Naive B cell (primary cell): ENCODE measurements around the gene ID2. TPM values are rescaled to one million over a fixed set of nuclear protein-coding genes. Genes with fewer than 3 reads are reported as not detected.

ENCODE experiments used
- ATAC-seq, 2 donors: fragments of 150-1000 bp; cut with Tn5 transposase; 2 replicates each; pipeline ENCODE4 v1.10.0; 2021; ENCODE audit warnings: low read depth in 2 of 2, mild to moderate bottlenecking in 2 of 2, moderate library complexity in 2 of 2
- DNase-seq: peaks from one replicate; pipeline ENCODE4 v3.0.0; 2022
- H3K27ac Mint-ChIP-seq, 6 donors: one replicate each; pipeline ENCODE4 v1.8.0; 2020 to 2022; ENCODE audit warnings: mild to moderate bottlenecking in 6 of 6, mixed read lengths in 6 of 6, moderate library complexity in 5 of 6, inconsistent platforms in 2 of 6
- H3K27me3 Mint-ChIP-seq, 3 donors: one replicate each; pipeline ENCODE4 v1.8.0; 2021 to 2022; ENCODE audit warnings: mixed read lengths in 3 of 3, mild to moderate bottlenecking in 1 of 3
- H3K36me3 Mint-ChIP-seq, 2 donors: one replicate each; pipeline ENCODE4 v1.8.0; 2020 to 2022; ENCODE audit warnings: mixed read lengths in 2 of 2, inconsistent platforms in 1 of 2, mild to moderate bottlenecking in 1 of 2
- H3K4me1 Mint-ChIP-seq, 3 donors: one replicate each; pipeline ENCODE4 v1.8.0; 2020 to 2022; ENCODE audit warnings: mixed read lengths in 3 of 3, inconsistent platforms in 1 of 3, mild to moderate bottlenecking in 1 of 3, moderate library complexity in 1 of 3
- H3K4me3 Mint-ChIP-seq, 8 donors: one replicate each; pipeline ENCODE4 v1.8.0; 2020 to 2022; ENCODE audit warnings: mild to moderate bottlenecking in 8 of 8, mixed read lengths in 8 of 8, moderate library complexity in 8 of 8, inconsistent platforms in 2 of 8
- H3K9me3 Mint-ChIP-seq, 7 donors: one replicate each; pipeline ENCODE4 v1.8.0; 2020 to 2022; ENCODE audit warnings: mixed read lengths in 7 of 7, mild to moderate bottlenecking in 5 of 7, inconsistent platforms in 2 of 7, moderate library complexity in 1 of 7
- polyA plus RNA-seq, 6 donors: library from polyadenylated mRNA; unstranded; fragments of 300-500 nt; fragmentation: Illumina TruSeq; gene quantifications; one replicate each; pipeline ENCODE4 v1.2.3, GENCODE V29; 2021; ENCODE audit warnings: low read depth in 6 of 6

ID2 gene
- polyA plus RNA-seq, 6 donors from 2014 or later, result 3.2 to 9.4 (median 4.0) TPM

GRCh38 chr2:8691859-8692437, 10.1 kb downstream of the ID2 start:
- Mint-ChIP-seq H3K4me1 (no peaks in the 10 kb centered on the region), H3K4me3 (no peak overlapping the region), H3K9me3 (peaks cover 0 to 5% (median 0%) of the 10 kb centered on the region in 7 donors), H3K27ac (no peak overlapping the region), H3K27me3 (peaks cover 38 to 57% (median 40%) of the 10 kb centered on the region in 3 donors), H3K36me3 (peaks cover 0 to 6% of the 10 kb centered on the region in 2 donors)
- DNase-seq (no peak), ATAC-seq (no peak)

GRCh38 chr2:8692783-8693156, 10.9 kb downstream of the ID2 start:
- Mint-ChIP-seq H3K4me3 (no peak overlapping the region), H3K27ac (no peak overlapping the region), H3K27me3 (peaks cover 33 to 57% (median 36%) of the 10 kb centered on the region in 3 donors), H3K36me3 (peaks cover 0 to 6% of the 10 kb centered on the region in 2 donors), H3K4me1 (no peaks in the 10 kb centered on the region), H3K9me3 (peaks cover 2 to 5% (median 3%) of the 10 kb centered on the region in 7 donors)
- ATAC-seq, result no peak
- no peak for DNase-seq

- DNase-seq, result no peak
- peaks cover 32 to 54% (median 34%) of the 10 kb centered on the region in 3 donors for H3K27me3 Mint-ChIP-seq
- no peaks in the 10 kb centered on the region for H3K4me1 Mint-ChIP-seq
- peaks cover 4 to 9% (median 8%) of the 10 kb centered on the region in 7 donors for H3K9me3 Mint-ChIP-seq
- peaks cover 0 to 6% of the 10 kb centered on the region in 2 donors for H3K36me3 Mint-ChIP-seq
- ATAC-seq, result no peak
- no peak overlapping the region for H3K27ac Mint-ChIP-seq
- no peak overlapping the region for H3K4me3 Mint-ChIP-seq
Observed at GRCh38 chr2:8693157-8693821, 11.4 kb downstream of the ID2 start.

GRCh38 chr2:8694737-8695136, 12.9 kb downstream of the ID2 start:
- H3K4me3 Mint-ChIP-seq, result no peak overlapping the region
- H3K4me1 Mint-ChIP-seq, result no peaks in the 10 kb centered on the region
- H3K9me3 Mint-ChIP-seq, result peaks cover 4 to 13% (median 8%) of the 10 kb centered on the region in 7 donors
- ATAC-seq (no peak), DNase-seq (no peak)
- peaks cover 23 to 43% (median 32%) of the 10 kb centered on the region in 3 donors for H3K27me3 Mint-ChIP-seq
- no peak overlapping the region for H3K27ac Mint-ChIP-seq
- peaks cover 0 to 6% of the 10 kb centered on the region in 2 donors for H3K36me3 Mint-ChIP-seq

- Mint-ChIP-seq H3K27ac (no peak overlapping the region), H3K4me3 (no peak overlapping the region), H3K9me3 (peaks cover 4 to 13% (median 8%) of the 10 kb centered on the region in 7 donors), H3K36me3 (peaks cover 0 to 6% of the 10 kb centered on the region in 2 donors), H3K27me3 (peaks cover 17 to 24% (median 19%) of the 10 kb centered on the region in 3 donors), H3K4me1 (no peaks in the 10 kb centered on the region)
- ATAC-seq (no peak), DNase-seq (no peak)
Observed at GRCh38 chr2:8697190-8697589, 15.3 kb downstream of the ID2 start.

- H3K4me3 Mint-ChIP-seq, result no peak overlapping the region
- no peaks in the 10 kb centered on the region for H3K4me1 Mint-ChIP-seq
- DNase-seq, result no peak
- H3K27me3 Mint-ChIP-seq, result peaks cover 4 to 7% (median 6%) of the 10 kb centered on the region in 3 donors
- H3K9me3 Mint-ChIP-seq, result peaks cover 4 to 13% (median 8%) of the 10 kb centered on the region in 7 donors
- H3K36me3 Mint-ChIP-seq, result peaks cover 0 to 6% of the 10 kb centered on the region in 2 donors
- ATAC-seq, result no peak
- no peak overlapping the region for H3K27ac Mint-ChIP-seq
Observed at GRCh38 chr2:8699839-8700238, 18.0 kb downstream of the ID2 start.

GRCh38 chr2:8701681-8702379, 20.0 kb downstream of the ID2 start:
- no peak overlapping the region for H3K4me3 Mint-ChIP-seq
- H3K4me1 Mint-ChIP-seq, result no peaks in the 10 kb centered on the region
- peaks cover 0 to 4% (median under 1%) of the 10 kb centered on the region in 3 donors for H3K27me3 Mint-ChIP-seq

GRCh38 chr2:8704906-8705305, 23.1 kb downstream of the ID2 start:
- Mint-ChIP-seq H3K36me3 (peaks cover 0 to 11% of the 10 kb centered on the region in 2 donors), H3K4me1 (no peaks in the 10 kb centered on the region), H3K27me3 (peaks cover 0 to 7% (median 6%) of the 10 kb centered on the region in 3 donors), H3K4me3 (no peak overlapping the region), H3K9me3 (peaks cover 0 to 16% (median 7%) of the 10 kb centered on the region in 7 donors), H3K27ac (no peak overlapping the region)
- ATAC-seq, result no peak
- no peak for DNase-seq

More at GRCh38 chr2:8701681-8702379, 20.0 kb downstream of the ID2 start:
- Mint-ChIP-seq H3K27ac (no peak overlapping the region), H3K36me3 (peaks cover 0 to under 1% of the 10 kb centered on the region in 2 donors), H3K9me3 (peaks cover 1 to 19% (median 8%) of the 10 kb centered on the region in 7 donors)
- DNase-seq (no peak), ATAC-seq (no peak)

- H3K4me3 Mint-ChIP-seq, result no peak overlapping the region
- H3K27ac Mint-ChIP-seq, result no peak overlapping the region
- peaks cover 4 to 16% (median 7%) of the 10 kb centered on the region in 7 donors for H3K9me3 Mint-ChIP-seq
Observed at GRCh38 chr2:8709611-8710010, 27.8 kb downstream of the ID2 start.

GRCh38 chr2:8710951-8711350, 29.1 kb downstream of the ID2 start:
- Mint-ChIP-seq H3K36me3 (peaks cover 7 to 18% of the 10 kb centered on the region in 2 donors), H3K4me3 (no peak overlapping the region), H3K4me1 (no peaks in the 10 kb centered on the region), H3K9me3 (peaks cover 7 to 22% (median 12%) of the 10 kb centered on the region in 7 donors), H3K27me3 (peaks cover 16 to 23% (median 20%) of the 10 kb centered on the region in 3 donors), H3K27ac (no peak overlapping the region)
- ATAC-seq (no peak), DNase-seq (no peak)

More at GRCh38 chr2:8709611-8710010, 27.8 kb downstream of the ID2 start:
- Mint-ChIP-seq H3K36me3 (peaks cover 2 to 11% of the 10 kb centered on the region in 2 donors), H3K4me1 (no peaks in the 10 kb centered on the region), H3K27me3 (peaks cover 11 to 23% (median 20%) of the 10 kb centered on the region in 3 donors)
- no peak for ATAC-seq
- DNase-seq, result no peak

GRCh38 chr2:8714283-8714682, 32.4 kb downstream of the ID2 start:
- no peaks in the 10 kb centered on the region for H3K4me1 Mint-ChIP-seq
- peaks cover 17 to 23% (median 19%) of the 10 kb centered on the region in 3 donors for H3K27me3 Mint-ChIP-seq
- DNase-seq (no peak), ATAC-seq (no peak)
- H3K27ac Mint-ChIP-seq, result peak overlapping the region in 1 of 6 donors; percentile 67
- H3K9me3 Mint-ChIP-seq, result peaks cover 0 to 20% (median 11%) of the 10 kb centered on the region in 7 donors
- H3K36me3 Mint-ChIP-seq, result peaks cover 11% of the 10 kb centered on the region in 2 donors
- no peak overlapping the region for H3K4me3 Mint-ChIP-seq

GRCh38 chr2:8714971-8715370, 33.1 kb downstream of the ID2 start:
- peaks cover 0 to 20% (median 11%) of the 10 kb centered on the region in 7 donors for H3K9me3 Mint-ChIP-seq
- DNase-seq, result no peak
- no peak overlapping the region for H3K27ac Mint-ChIP-seq
- no peak overlapping the region for H3K4me3 Mint-ChIP-seq
- no peaks in the 10 kb centered on the region for H3K4me1 Mint-ChIP-seq
- H3K36me3 Mint-ChIP-seq, result peaks cover 11% of the 10 kb centered on the region in 2 donors
- peaks cover 12 to 18% (median 17%) of the 10 kb centered on the region in 3 donors for H3K27me3 Mint-ChIP-seq
- ATAC-seq, result no peak

- ATAC-seq (no peak), DNase-seq (no peak)
- Mint-ChIP-seq H3K9me3 (peaks cover 0 to 20% (median 11%) of the 10 kb centered on the region in 7 donors), H3K4me1 (no peaks in the 10 kb centered on the region), H3K36me3 (peaks cover 9 to 11% of the 10 kb centered on the region in 2 donors), H3K27ac (no peak overlapping the region), H3K27me3 (peaks cover 0 to 6% (median 0%) of the 10 kb centered on the region in 3 donors), H3K4me3 (no peak overlapping the region)
Observed at GRCh38 chr2:8719528-8719927, 37.7 kb downstream of the ID2 start.
